GM12878 (cell line): ENCODE measurements around the gene TBXAS1. TPM values are rescaled to one million over a fixed set of nuclear protein-coding genes. Genes with fewer than 3 reads are reported as not detected.
A peak's percentile ranks its signal among the peaks of the same experiment; 100 is the strongest.

Source experiments
- ATAC-seq: fragments of 200-7000 bp; cut with Tn5 transposase; 3 replicates; pipeline ENCODE4 v1.9.1; 2020; ENCODE audit warnings: mild to moderate bottlenecking, moderate library complexity
- BruUV-seq: library from RNA; stranded (reverse); fragments of 400-500 nt; replicated peaks from 2 replicates; lab custom pipeline; 2021; lab: Mats Ljungman, UMichigan
- CTCF ChIA-PET: fragments of 300-600 bp; sonication (Branson Sonifier 250); formaldehyde crosslinking; extraction: SDS; loops from one replicate; lab custom pipeline; 2021; ENCODE audit warnings: inconsistent platforms; lab: Yijun Ruan, JAX
- POLR2A ChIA-PET: fragments of 350-600 bp; formaldehyde crosslinking; extraction: SDS; loops from one replicate; lab custom pipeline; 2021; ENCODE audit warnings: inconsistent platforms; lab: Charles Lee
- RAD21 ChIA-PET: fragments of 300-600 bp; sonication (Branson Sonifier 250); formaldehyde crosslinking; loops from one replicate; lab custom pipeline; 2023; ENCODE audit warnings: antibody characterized with exemption; ENCODE audit not compliant: unreplicated experiment; lab: Charles Lee
- SMC1A ChIA-PET: fragments of 300-600 bp; sonication (Branson Sonifier 250); formaldehyde crosslinking; loops from one replicate; lab custom pipeline; 2023; ENCODE audit not compliant: unreplicated experiment, uncharacterized antibody; lab: Charles Lee
- DNase-seq: peaks from one replicate; pipeline ENCODE4 v3.0.0-alpha.2; 2011; ENCODE audit warnings: low read depth, low spot score
- FAIRE-seq: peaks from 3 replicates; lab custom pipeline; 2011; peaks lifted over from hg19 to GRCh38; lab: Jason Lieb, UNC
- H2AFZ ChIP-seq: 2 replicates; pipeline ENCODE4 v1.6.0; 2011; ENCODE audit warnings: low read depth, low read length, control low read depth; ENCODE audit not compliant: control insufficient read depth
- H3K27ac ChIP-seq: 2 replicates; pipeline ENCODE4 v1.5.1; 2011; ENCODE audit warnings: control low read depth; ENCODE audit not compliant: control insufficient read depth, insufficient read depth
- H3K27me3 ChIP-seq, 2 experiments: replicated peaks in 1 of 2; 2 replicates each; pipeline versions ENCODE4 v1.6.0 to v1.6.1; 2011; ENCODE audit warnings: low read length in 1 of 2; ENCODE audit not compliant: control insufficient read depth in 2 of 2, insufficient read depth in 2 of 2
- H3K36me3 ChIP-seq, 2 experiments: 2 replicates each; pipeline ENCODE4 v1.5.1; 2011; ENCODE audit warnings: low read length in 1 of 2; ENCODE audit not compliant: control insufficient read depth in 2 of 2, insufficient read depth in 2 of 2
- H3K4me1 ChIP-seq: 2 replicates; pipeline ENCODE4 v1.6.1; 2011; ENCODE audit warnings: mild to moderate bottlenecking, low read length, moderate library complexity, mixed read lengths; ENCODE audit not compliant: control insufficient read depth, insufficient read depth
- H3K4me2 ChIP-seq: 2 replicates; pipeline ENCODE4 v1.6.0; 2011; ENCODE audit warnings: control low read depth; ENCODE audit not compliant: control insufficient read depth, insufficient read depth
- H3K4me3 ChIP-seq: fragments of 200-600 bp; sonication (generic); 2 replicates; pipeline ENCODE4 v1.5.1; 2016
- H3K79me2 ChIP-seq: 2 replicates; pipeline ENCODE4 v1.6.0; 2011; ENCODE audit warnings: low read length; ENCODE audit not compliant: control insufficient read depth, insufficient read depth
- H3K9ac ChIP-seq: 2 replicates; pipeline ENCODE4 v1.8.0; 2011; ENCODE audit warnings: low read length, control low read depth, mixed read lengths; ENCODE audit not compliant: control insufficient read depth, insufficient read depth
- H3K9me3 ChIP-seq: replicated peaks from 3 replicates; pipeline ENCODE4 v1.5.1; 2011; ENCODE audit warnings: mild to moderate bottlenecking, low read length; ENCODE audit not compliant: control insufficient read depth, insufficient read depth
- H4K20me1 ChIP-seq: 2 replicates; pipeline ENCODE4 v1.6.0; 2011; ENCODE audit not compliant: control insufficient read depth, insufficient read depth
- HDGF ChIP-seq: fragments of 450-650 bp; IDR thresholded peaks from 2 replicates; pipeline ENCODE4 v1.6.1; 2016; ENCODE audit warnings: antibody characterized with exemption
- JUND ChIP-seq: IDR thresholded peaks from 2 replicates; pipeline ENCODE4 v1.6.1; 2012; ENCODE audit warnings: low read depth, mild to moderate bottlenecking, low read length, improper control_type of control experiment, moderate library complexity
- POLR2AphosphoS2 ChIP-seq: IDR thresholded peaks from 2 replicates; pipeline ENCODE4 v1.6.1; 2011; ENCODE audit warnings: low read depth, mild to moderate bottlenecking, low read length, improper control_type of control experiment, moderate library complexity
- WGBS: methylation state at CpG from one replicate; pipeline ENCODE4 v1.1.6; 2016; ENCODE audit warnings: low lambda C conversion rate; ENCODE audit not compliant: insufficient replicate concordance, insufficient coverage; ENCODE audit errors: missing lambda C conversion rate; 5-methylcytosine and 5-hydroxymethylcytosine counted together
- in situ Hi-C: fragments of 300-500 bp; cut with MboI; formaldehyde crosslinking; loops from 9 replicates; pipeline ENCODE4 v1.14.3; 2018; ENCODE audit warnings: mixed read lengths
- intact Hi-C: fragments of 100-400 bp; cut with micrococcal nuclease; formaldehyde crosslinking; loops from one replicate; pipeline ENCODE4 v1.14.2; 2022; ENCODE audit not compliant: unreplicated experiment
- polyA plus RNA-seq, 11 experiments: library from polyadenylated mRNA; depleted of rRNA in 4 of 11; unstranded in 6 of 11; stranded (reverse) in 5 of 11; fragments of >200 nt; fragmentation: Nextera tagmentation in 4 of 11; fragmentation: Illumina TruSeq in 1 of 11; extraction: Ambion mirVana in 4 of 11; extraction: Trizol in 1 of 11; gene quantifications; 1 replicate in 1 of 11; 2 replicates in 10 of 11; pipeline versions ENCODE4 v1.2.1 to v1.2.3, GENCODE V29; 2011 to 2016; ENCODE audit warnings: inconsistent platforms in 2 of 11, missing spikeins in 2 of 11, low read depth in 1 of 11
- total RNA-seq, 4 experiments: library from RNA; depleted of rRNA in 3 of 4; stranded (reverse); fragments of >200 nt in 3 of 4; fragmentation: Illumina TruSeq in 1 of 4; extraction: Trizol in 1 of 4; gene quantifications; 2 replicates each; pipeline versions ENCODE4 v1.2.1 to v1.2.3, GENCODE V29; 2013 to 2021
- TF ChIP-seq, protein P1 (sequence below): IDR thresholded peaks from 2 replicates; pipeline ENCODE4 v1.6.1; 2011; ENCODE audit warnings: mild to moderate bottlenecking, low read depth, low read length, moderate library complexity; ENCODE audit not compliant: insufficient replicate concordance
- TF ChIP-seq, protein P2 (sequence below): IDR thresholded peaks from 2 replicates; pipeline ENCODE4 v1.6.1; 2012; ENCODE audit warnings: low read depth, low read length, improper control_type of control experiment

The TBXAS1 gene
- total and polyA plus RNA-seq, 10 of the 15 experiments (the other 5 are each of a cell fraction or from before 2014, with no cell fraction given): 1.5 to 32.7 (median 16.3) TPM

DNA sequence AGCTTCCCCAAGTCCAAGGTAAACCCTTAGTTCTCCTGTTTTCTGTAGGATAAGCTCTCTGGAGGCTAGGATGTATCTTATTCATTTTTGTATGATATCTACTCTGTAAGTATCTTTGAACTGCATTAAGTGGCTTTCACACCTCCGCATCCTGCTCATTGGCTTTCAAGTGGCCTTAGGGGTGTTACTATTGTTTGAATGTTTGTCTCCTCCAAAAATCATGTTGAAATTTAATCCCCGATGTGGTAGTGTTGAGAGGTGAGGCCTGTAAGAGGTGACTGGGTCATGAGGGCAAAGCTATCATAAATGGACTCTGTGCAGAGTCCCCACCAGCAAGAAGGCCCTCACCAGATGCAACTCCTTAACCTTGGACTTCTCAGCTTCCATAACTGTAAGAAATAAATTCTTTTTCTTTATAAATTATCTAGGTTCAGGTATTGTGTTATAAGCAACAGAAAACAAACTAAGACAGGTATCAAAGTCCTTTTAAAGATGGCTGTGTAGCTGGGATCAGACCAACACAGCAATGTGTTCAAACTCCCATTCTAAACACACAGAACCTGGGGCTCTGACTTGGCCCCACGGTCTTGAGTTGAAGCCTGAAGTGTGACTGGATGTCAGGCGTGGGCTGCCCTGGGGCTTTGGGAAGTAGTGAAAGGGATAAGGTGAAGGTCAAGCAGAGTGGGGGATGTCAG is 25.9 kb downstream of the TBXAS1 start:
- no peak for DNase-seq
- H3K4me1 ChIP-seq: peaks cover 10% of the 10 kb centered on the region
- POLR2A ChIA-PET: interaction anchor here (0.7 kb wide), 1 partner anchor 43 kb away, joined by 3 read pairs; no protein-coding TSS in a partner anchor
- in situ Hi-C loops (no loop called here), intact Hi-C loops (no loop called here)
- no peaks in the 10 kb centered on the region for H3K27me3 ChIP-seq
- CTCF ChIA-PET: interaction anchor here (0.8 to 1.1 kb wide), 2 partner anchors 10 to 148 kb away, joined by 3 read pairs; no protein-coding TSS in a partner anchor
- peak overlapping the region; percentile 48; the same call in 1 of the 2 replicates for H3K27ac ChIP-seq
- no TSS peak for BruUV-seq
- no peak overlapping the region for H3K9ac ChIP-seq
- FAIRE-seq: no peak
- H3K4me3 ChIP-seq: no peak overlapping the region
- peak overlapping the region; percentile 78 for H2AFZ ChIP-seq
- H4K20me1 ChIP-seq: no peaks in the 10 kb centered on the region
- H3K36me3 ChIP-seq: no peaks in the 10 kb centered on the region
- H3K79me2 ChIP-seq: no peaks in the 10 kb centered on the region
- H3K4me2 ChIP-seq: peak overlapping the region; percentile 47
- TF ChIP-seq POLR2AphosphoS2: no peak
- TF ChIP-seq, protein P1, sequence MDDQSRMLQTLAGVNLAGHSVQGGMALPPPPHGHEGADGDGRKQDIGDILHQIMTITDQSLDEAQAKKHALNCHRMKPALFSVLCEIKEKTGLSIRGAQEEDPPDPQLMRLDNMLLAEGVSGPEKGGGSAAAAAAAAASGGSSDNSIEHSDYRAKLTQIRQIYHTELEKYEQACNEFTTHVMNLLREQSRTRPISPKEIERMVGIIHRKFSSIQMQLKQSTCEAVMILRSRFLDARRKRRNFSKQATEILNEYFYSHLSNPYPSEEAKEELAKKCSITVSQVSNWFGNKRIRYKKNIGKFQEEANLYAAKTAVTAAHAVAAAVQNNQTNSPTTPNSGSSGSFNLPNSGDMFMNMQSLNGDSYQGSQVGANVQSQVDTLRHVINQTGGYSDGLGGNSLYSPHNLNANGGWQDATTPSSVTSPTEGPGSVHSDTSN: no peak
- TF ChIP-seq, protein P2, sequence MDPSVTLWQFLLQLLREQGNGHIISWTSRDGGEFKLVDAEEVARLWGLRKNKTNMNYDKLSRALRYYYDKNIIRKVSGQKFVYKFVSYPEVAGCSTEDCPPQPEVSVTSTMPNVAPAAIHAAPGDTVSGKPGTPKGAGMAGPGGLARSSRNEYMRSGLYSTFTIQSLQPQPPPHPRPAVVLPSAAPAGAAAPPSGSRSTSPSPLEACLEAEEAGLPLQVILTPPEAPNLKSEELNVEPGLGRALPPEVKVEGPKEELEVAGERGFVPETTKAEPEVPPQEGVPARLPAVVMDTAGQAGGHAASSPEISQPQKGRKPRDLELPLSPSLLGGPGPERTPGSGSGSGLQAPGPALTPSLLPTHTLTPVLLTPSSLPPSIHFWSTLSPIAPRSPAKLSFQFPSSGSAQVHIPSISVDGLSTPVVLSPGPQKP: no peak
- 0 out of 2 replicates have a peak, but pooled peaks have one; percentile 86 for TF ChIP-seq HDGF
- no peak for TF ChIP-seq JUND
- RAD21 ChIA-PET: interaction anchor here (0.6 to 0.9 kb wide), 2 partner anchors 25 to 207 kb away, joined by 3 read pairs; no protein-coding TSS in a partner anchor
- SMC1A ChIA-PET: interaction anchor here (0.6 to 2.3 kb wide), 3 partner anchors 24 to 72 kb away, joined by 3 to 10 read pairs (median 3); no protein-coding TSS in a partner anchor
- H3K9me3 ChIP-seq: no peaks in the 10 kb centered on the region
- WGBS: 90% methylated on average over 4 of the region's 4 CpGs
- peak; percentile 49; the same call in 1 of the 3 replicates for ATAC-seq
